Mesendoderm (in vitro differentiated cells): ENCODE results near the gene DCUN1D5.
A peak's percentile ranks its signal among the peaks of the same experiment; 100 is the strongest.

Experiments
- DNase-seq: peaks from one replicate; pipeline ENCODE4 v3.0.0; 2013
- H2AK5ac ChIP-seq: 2 replicates; pipeline ENCODE4 v1.6.1; 2013; ENCODE audit warnings: low read length, inconsistent platforms
- H2BK120ac ChIP-seq: 2 replicates; pipeline ENCODE4 v1.6.1; 2013; ENCODE audit warnings: low read depth, mild to moderate bottlenecking, low read length, moderate library complexity, mixed read lengths
- H2BK15ac ChIP-seq: replicated peaks from 2 replicates; pipeline ENCODE4 v1.6.1; 2013; ENCODE audit warnings: low read depth, mild to moderate bottlenecking, moderate library complexity
- H2BK5ac ChIP-seq: 2 replicates; pipeline ENCODE4 v1.6.1; 2013; ENCODE audit warnings: low read length, inconsistent platforms
- H3K18ac ChIP-seq: 2 replicates; pipeline ENCODE4 v1.6.1; 2013; ENCODE audit warnings: mild to moderate bottlenecking, low read length, mixed read lengths
- H3K23ac ChIP-seq: one replicate; pipeline ENCODE4 v1.6.1; 2013; ENCODE audit warnings: low read length
- H3K27ac ChIP-seq: 2 replicates; pipeline ENCODE4 v1.5.1; 2013; ENCODE audit warnings: low read depth, mild to moderate bottlenecking, inconsistent platforms, low read length, moderate library complexity
- H3K27me3 ChIP-seq: 2 replicates; pipeline ENCODE4 v1.6.1; 2013; ENCODE audit warnings: low read length, control low read depth, mild to moderate bottlenecking, inconsistent platforms; ENCODE audit not compliant: insufficient read depth, poor library complexity
- H3K36me3 ChIP-seq: 2 replicates; pipeline ENCODE4 v1.6.1; 2013; ENCODE audit warnings: low read length, inconsistent platforms; ENCODE audit not compliant: control insufficient read depth, insufficient read depth
- H3K4ac ChIP-seq: one replicate; pipeline ENCODE4 v1.6.1; 2013; ENCODE audit warnings: low read depth, mild to moderate bottlenecking, low read length, moderate library complexity
- H3K4me1 ChIP-seq: 2 replicates; pipeline ENCODE4 v1.6.1; 2013; ENCODE audit warnings: low read depth, low read length, inconsistent platforms; ENCODE audit not compliant: control insufficient read depth
- H3K4me2 ChIP-seq: 2 replicates; pipeline ENCODE4 v1.6.1; 2013; ENCODE audit warnings: low read length
- H3K4me3 ChIP-seq: 2 replicates; pipeline ENCODE4 v1.5.1; 2013; ENCODE audit warnings: mild to moderate bottlenecking, low read length
- H3K56ac ChIP-seq: one replicate; pipeline ENCODE4 v1.6.1; 2013; ENCODE audit warnings: low read length
- H3K79me1 ChIP-seq: 2 replicates; pipeline ENCODE4 v1.6.1; 2013; ENCODE audit warnings: low read length, inconsistent platforms
- H3K79me2 ChIP-seq: 2 replicates; pipeline ENCODE4 v1.6.1; 2013; ENCODE audit warnings: mild to moderate bottlenecking, low read length; ENCODE audit not compliant: control insufficient read depth, insufficient read depth
- H3K9ac ChIP-seq: 2 replicates; pipeline ENCODE4 v1.6.1; 2013; ENCODE audit warnings: low read length, inconsistent platforms
- H4K5ac ChIP-seq: one replicate; pipeline ENCODE4 v1.6.1; 2013; ENCODE audit warnings: low read length
- H4K8ac ChIP-seq: one replicate; pipeline ENCODE4 v1.6.1; 2013; ENCODE audit warnings: low read depth, mild to moderate bottlenecking, control low read depth, low read length, moderate library complexity
- WGBS: extraction: QIAGEN DNeasy Blood & Tissue Kit; methylation state at CpG from one replicate; pipeline ENCODE4 v1.1.7; 2013; ENCODE audit warnings: low lambda C conversion rate, missing lambda C conversion rate; ENCODE audit not compliant: insufficient coverage; ENCODE audit errors: extremely low coverage; 5-methylcytosine and 5-hydroxymethylcytosine counted together

Gene DCUN1D5

DNA sequence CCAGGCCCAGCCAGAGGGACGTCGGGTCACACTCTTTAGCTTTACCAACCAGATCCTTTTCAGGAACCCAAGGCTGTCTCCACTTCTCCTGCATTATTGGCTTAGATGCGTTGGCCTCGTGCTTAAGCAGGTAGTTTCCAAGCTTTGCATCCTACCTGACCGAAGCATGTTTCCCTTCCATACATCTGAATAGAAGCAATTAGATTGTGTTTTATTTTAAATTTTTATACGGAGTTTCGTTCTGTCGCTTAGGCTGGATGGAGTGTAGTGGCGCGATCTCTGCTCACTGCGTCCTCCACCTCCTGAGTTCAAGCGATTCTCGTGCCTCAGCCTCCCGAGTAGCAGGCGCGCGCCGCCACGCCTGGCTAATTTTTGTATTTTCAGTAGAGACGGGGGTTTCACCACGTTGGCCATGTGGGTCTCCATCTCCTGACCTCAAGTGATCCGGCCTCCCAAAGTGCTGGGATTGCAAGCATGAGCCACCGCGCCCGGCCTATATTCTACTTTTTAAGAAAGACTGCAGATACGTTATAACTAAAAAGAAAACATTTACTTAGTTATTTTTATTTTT is 17.9 kb upstream of the DCUN1D5 start:
- H3K4me3 ChIP-seq = peak overlapping the region; percentile 70
- peak overlapping the region; percentile 29 for H3K23ac ChIP-seq
- H3K4ac ChIP-seq = no peak overlapping the region
- DNase-seq = no peak
- H3K27ac ChIP-seq = no peak overlapping the region
- H2BK120ac ChIP-seq = no peak overlapping the region
- peak overlapping the region; percentile 74 for H3K9ac ChIP-seq
- H2BK15ac ChIP-seq = no peak overlapping the region
- peak overlapping the region; percentile 79 for H3K4me2 ChIP-seq
- no peaks in the 10 kb centered on the region for H3K79me1 ChIP-seq
- no peak overlapping the region for H2BK5ac ChIP-seq
- no peak overlapping the region for H3K18ac ChIP-seq
- no peak overlapping the region for H4K5ac ChIP-seq
- WGBS = no CpG with 5 or more reads among the region's 26 CpGs
- no peaks in the 10 kb centered on the region for H3K79me2 ChIP-seq
- no peaks in the 10 kb centered on the region for H3K36me3 ChIP-seq
- H3K56ac ChIP-seq = peak overlapping the region; percentile 86
- no peaks in the 10 kb centered on the region for H3K4me1 ChIP-seq
- no peak overlapping the region for H4K8ac ChIP-seq
- no peaks in the 10 kb centered on the region for H3K27me3 ChIP-seq
- H2AK5ac ChIP-seq = no peak overlapping the region

DNA sequence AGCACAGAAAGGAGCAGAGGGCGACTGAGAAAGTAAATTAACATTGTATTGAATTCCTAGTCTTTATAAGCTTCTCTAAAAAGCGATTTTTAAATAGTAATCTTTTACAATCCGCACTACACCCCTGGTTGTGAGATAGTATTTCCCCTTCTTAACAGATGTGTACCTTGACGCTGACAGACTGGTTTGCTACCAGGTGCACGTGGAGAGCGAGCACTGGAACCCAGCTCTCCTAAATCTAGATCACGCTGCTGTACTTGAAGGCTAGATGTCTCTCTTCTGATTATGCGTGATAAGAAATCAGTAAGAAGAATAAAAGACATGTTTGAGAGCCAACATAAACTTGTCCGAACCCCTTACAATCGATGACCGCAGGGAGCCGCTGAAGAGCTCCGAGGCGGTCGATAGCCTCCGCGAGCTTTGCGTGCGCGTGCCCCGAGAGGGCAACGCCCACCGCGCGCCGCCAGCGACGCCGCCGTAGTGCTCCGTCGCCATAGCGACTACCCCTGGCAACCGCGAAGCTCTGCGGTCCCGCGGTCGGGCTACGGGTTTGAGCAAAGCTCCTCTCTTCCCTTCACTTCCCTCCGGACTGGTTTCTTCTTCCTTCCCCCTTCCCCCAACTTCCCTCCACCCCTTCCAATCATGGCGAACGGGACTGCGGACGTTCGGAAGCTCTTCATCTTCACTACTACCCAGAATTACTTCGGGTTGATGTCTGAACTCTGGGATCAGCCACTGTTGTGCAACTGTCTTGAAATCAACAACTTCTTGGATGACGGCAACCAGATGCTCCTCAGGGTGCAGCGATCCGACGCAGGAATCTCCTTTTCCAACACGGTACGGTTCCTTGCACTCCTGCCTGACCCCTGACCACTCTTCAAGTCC is 17.2 kb upstream of the DCUN1D5 start, which contains the start of gene DYNC2H1:
DYNC2H1 (plus strand) TSS at position 494 of the 885 bp plus-strand sequence; CDS start at position 643, 149 bp downstream.
- Histone ChIP-seq H3K9ac (peak within 1 kb of the TSS; percentile 74), H3K23ac (peak within 1 kb of the TSS; percentile 29), H2BK5ac (no peak within 1 kb of the TSS), H3K79me1 (no peaks in the 10 kb centered on the region), H3K4me1 (no peaks in the 10 kb centered on the region), H3K4me3 (peak within 1 kb of the TSS; percentile 70), H3K56ac (peak within 1 kb of the TSS; percentile 86), H3K18ac (no peak within 1 kb of the TSS), H2BK15ac (no peak within 1 kb of the TSS), H2BK120ac (no peak within 1 kb of the TSS), H2AK5ac (no peak within 1 kb of the TSS), H4K8ac (no peak within 1 kb of the TSS), H3K27ac (no peak within 1 kb of the TSS), H3K27me3 (no peaks in the 10 kb centered on the region), H4K5ac (no peak within 1 kb of the TSS), H3K4me2 (peak within 1 kb of the TSS; percentile 79), H3K36me3 (no peaks in the 10 kb centered on the region), H3K79me2 (no peaks in the 10 kb centered on the region), H3K4ac (no peak within 1 kb of the TSS)
- peak; percentile 97 for DNase-seq
- no CpG with 5 or more reads among the region's 53 CpGs for WGBS

DNA sequence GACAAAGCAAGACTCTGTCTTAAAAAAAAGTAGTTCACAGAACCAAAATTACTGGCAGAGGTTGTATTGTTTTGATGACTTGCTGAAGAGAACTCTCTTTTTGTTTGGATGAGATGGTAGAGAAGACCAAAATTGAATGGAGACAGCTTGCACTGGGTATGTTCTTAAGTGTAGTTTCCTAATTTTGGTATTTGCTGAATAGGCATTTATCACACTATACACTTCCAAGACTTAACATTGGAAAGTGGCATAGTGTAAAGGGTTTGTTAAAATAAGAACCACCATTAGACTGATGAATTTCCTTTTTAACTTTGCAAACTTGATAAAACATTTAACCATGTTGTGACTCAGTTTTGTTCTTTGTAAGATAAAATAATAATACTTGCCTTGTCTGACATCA is 5.3 kb upstream of the DCUN1D5 start:
- no peak overlapping the region for H3K4me3 ChIP-seq
- no peak overlapping the region for H3K27ac ChIP-seq
- no peaks in the 10 kb centered on the region for H3K4me1 ChIP-seq
- no peak overlapping the region for H3K9ac ChIP-seq
- no peaks in the 10 kb centered on the region for H3K27me3 ChIP-seq
- no peak overlapping the region for H4K5ac ChIP-seq
- H2BK120ac ChIP-seq = no peak overlapping the region
- no peak for DNase-seq
- H3K36me3 ChIP-seq = no peaks in the 10 kb centered on the region
- H2BK15ac ChIP-seq = no peak overlapping the region
- H3K56ac ChIP-seq = no peak overlapping the region
- no peak overlapping the region for H4K8ac ChIP-seq
- no peaks in the 10 kb centered on the region for H3K79me2 ChIP-seq
- no peak overlapping the region for H3K18ac ChIP-seq
- H2AK5ac ChIP-seq = no peak overlapping the region
- H3K79me1 ChIP-seq = no peaks in the 10 kb centered on the region
- H3K4ac ChIP-seq = no peak overlapping the region
- no peak overlapping the region for H3K23ac ChIP-seq
- no peak overlapping the region for H2BK5ac ChIP-seq
- no peak overlapping the region for H3K4me2 ChIP-seq

DNA sequence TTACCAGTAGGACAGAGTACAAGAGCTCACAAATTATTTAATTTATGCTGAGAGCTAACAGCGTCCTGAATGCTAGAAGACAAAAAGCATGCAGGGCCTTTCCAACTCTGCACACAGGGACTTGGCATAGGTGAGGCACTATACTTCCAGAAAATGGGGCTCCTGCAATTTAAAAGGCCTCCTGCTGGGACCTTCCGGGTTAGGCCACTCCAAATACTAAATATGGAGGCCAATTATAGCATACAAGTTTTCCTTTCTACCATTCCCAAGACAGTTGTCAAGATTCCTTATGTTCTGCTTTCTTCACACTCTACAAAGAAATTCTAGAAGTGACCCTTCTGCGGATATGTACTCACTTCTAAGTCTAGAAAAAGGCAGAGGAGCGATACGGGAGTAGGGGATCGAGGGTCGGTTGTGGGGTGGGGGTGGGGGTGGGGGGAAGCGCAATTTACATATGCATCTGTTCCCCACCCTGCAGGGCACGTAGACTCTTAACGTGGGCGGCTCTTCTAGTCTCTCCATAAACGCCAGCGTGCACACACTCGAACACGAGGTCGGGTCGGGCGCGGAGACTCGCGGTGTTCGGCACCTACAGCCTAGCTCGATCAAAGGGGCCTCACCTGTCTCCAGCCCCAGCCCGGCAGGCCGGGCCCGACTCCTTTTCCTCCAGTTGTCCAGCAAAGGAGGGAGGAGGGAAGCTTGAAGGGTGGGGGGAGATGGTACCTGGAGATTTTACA is 728 bp downstream of the DCUN1D5 start:
- no peaks in the 10 kb centered on the region for H3K36me3 ChIP-seq
- H3K4me1 ChIP-seq = no peaks in the 10 kb centered on the region
- no peak overlapping the region for H4K5ac ChIP-seq
- peak overlapping the region; percentile 89 for H3K18ac ChIP-seq
- peak overlapping the region; percentile 89 for H3K56ac ChIP-seq
- peak overlapping the region; percentile 65 for H3K4ac ChIP-seq
- H3K79me2 ChIP-seq = peaks cover 35% of the 10 kb centered on the region
- peak overlapping the region; percentile 1 for H3K23ac ChIP-seq
- peak; percentile 62 for DNase-seq
- H2AK5ac ChIP-seq = no peak overlapping the region
- peak overlapping the region; percentile 94 for H3K4me3 ChIP-seq
- peak overlapping the region; percentile 2 for H2BK120ac ChIP-seq
- H2BK15ac ChIP-seq = no peak overlapping the region
- H3K27ac ChIP-seq = peak overlapping the region; percentile 87
- H3K4me2 ChIP-seq = peak overlapping the region; percentile 51
- no CpG with 5 or more reads among the region's 26 CpGs for WGBS
- H3K27me3 ChIP-seq = no peaks in the 10 kb centered on the region
- peak overlapping the region; percentile 93 for H3K9ac ChIP-seq
- no peak overlapping the region for H2BK5ac ChIP-seq
- no peak overlapping the region for H4K8ac ChIP-seq
- peaks cover 2% of the 10 kb centered on the region for H3K79me1 ChIP-seq

DNA sequence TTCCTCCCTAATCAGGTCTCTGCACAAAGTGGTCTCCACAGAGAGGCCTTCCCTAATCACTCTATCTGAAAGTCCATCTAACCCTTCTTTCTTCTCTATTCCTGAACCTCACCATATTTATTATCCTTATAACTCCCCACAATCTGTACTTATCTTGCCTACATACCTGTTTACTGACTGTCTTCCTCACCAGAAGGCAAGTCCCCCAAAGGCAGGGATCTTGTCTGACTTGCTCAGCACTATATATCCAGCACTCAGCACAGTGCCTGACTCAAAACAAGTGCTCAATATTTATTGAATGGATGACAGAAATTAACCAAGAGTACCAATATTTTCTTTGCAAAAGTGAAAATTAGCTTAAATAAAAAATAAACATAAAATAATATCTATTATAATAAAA is 5.5 kb downstream of the DCUN1D5 start:
- Histone ChIP-seq H3K4ac (no peak overlapping the region), H3K4me1 (no peaks in the 10 kb centered on the region), H3K27ac (no peak overlapping the region), H2BK5ac (no peak overlapping the region), H3K36me3 (no peaks in the 10 kb centered on the region), H3K4me2 (no peak overlapping the region), H2BK15ac (no peak overlapping the region), H3K27me3 (no peaks in the 10 kb centered on the region), H2BK120ac (no peak overlapping the region), H3K79me1 (peaks cover 2% of the 10 kb centered on the region), H2AK5ac (no peak overlapping the region), H4K5ac (no peak overlapping the region), H3K56ac (no peak overlapping the region), H3K4me3 (no peak overlapping the region), H3K23ac (no peak overlapping the region), H3K9ac (no peak overlapping the region), H3K79me2 (peaks cover 35% of the 10 kb centered on the region), H3K18ac (no peak overlapping the region), H4K8ac (no peak overlapping the region)
- no peak for DNase-seq
